H1 (cell line): ENCODE measurements around the gene TPRN. TPM values are rescaled to one million over a fixed set of nuclear protein-coding genes. Genes with fewer than 3 reads are reported as not detected.
A peak's percentile ranks its signal among the peaks of the same experiment; 100 is the strongest.

Experiments
- CTCF ChIA-PET: fragments of 300-600 bp; sonication (Branson Sonifier 250); formaldehyde crosslinking; loops from one replicate; lab custom pipeline; 2021; ENCODE audit not compliant: partially characterized antibody; lab: Charles Lee
- POLR2A ChIA-PET: fragments of 300-600 bp; sonication (Branson Sonifier 250); formaldehyde crosslinking; loops from one replicate; lab custom pipeline; 2021; ENCODE audit warnings: inconsistent platforms; ENCODE audit not compliant: partially characterized antibody; lab: Charles Lee
- DNase-seq, 2 experiments: peaks; one replicate each; pipeline versions ENCODE4 v3.0.0 to v3.0.0-alpha.2; 2010 to 2022; ENCODE audit warnings: low spot score in 2 of 2, low read depth in 1 of 2, mixed read lengths in 1 of 2
- FAIRE-seq: peaks from 2 replicates; lab custom pipeline; 2011; peaks lifted over from hg19 to GRCh38; lab: Jason Lieb, UNC
- H2AFZ ChIP-seq: 2 replicates; pipeline ENCODE4 v1.8.1; 2012; ENCODE audit warnings: low read length, inconsistent platforms
- H2AK5ac ChIP-seq: 2 replicates; pipeline ENCODE4 v1.6.1; 2013; ENCODE audit warnings: low read depth, low read length
- H2BK120ac ChIP-seq: replicated peaks from 2 replicates; pipeline ENCODE3; 2013; ENCODE audit warnings: low read depth, low read length, inconsistent platforms
- H2BK12ac ChIP-seq: 2 replicates; pipeline ENCODE4 v1.6.1; 2013; ENCODE audit warnings: low read depth, low read length
- H2BK15ac ChIP-seq: 2 replicates; pipeline ENCODE4 v1.6.1; 2013; ENCODE audit warnings: low read length
- H2BK20ac ChIP-seq: 2 replicates; pipeline ENCODE4 v1.6.1; 2013; ENCODE audit warnings: low read length
- H2BK5ac ChIP-seq: 2 replicates; pipeline ENCODE4 v1.6.1; 2013; ENCODE audit warnings: low read depth, low read length
- H3K14ac ChIP-seq: 2 replicates; pipeline ENCODE4 v1.6.1; 2013; ENCODE audit warnings: inconsistent platforms; ENCODE audit not compliant: insufficient read length
- H3K18ac ChIP-seq: 2 replicates; pipeline ENCODE4 v1.6.1; 2013; ENCODE audit warnings: low read length; ENCODE audit errors: extremely low read depth
- H3K23ac ChIP-seq: 2 replicates; pipeline ENCODE4 v1.6.1; 2013; ENCODE audit warnings: inconsistent platforms; ENCODE audit not compliant: insufficient read length
- H3K23me2 ChIP-seq: 2 replicates; pipeline ENCODE4 v1.6.1; 2013; ENCODE audit warnings: low read depth, low read length
- H3K27ac ChIP-seq: 2 replicates; pipeline ENCODE4 v1.6.1; 2011; ENCODE audit warnings: low read depth, low read length, inconsistent platforms
- H3K27me3 ChIP-seq, 4 experiments: replicated peaks in 1 of 4; 1 replicate in 1 of 4; 2 replicates in 3 of 4; pipeline versions ENCODE4 v1.6.1 to v1.8.1; 2011 to 2013; ENCODE audit warnings: low read length in 3 of 4, mild to moderate bottlenecking in 3 of 4, inconsistent platforms in 2 of 4, mixed read lengths in 2 of 4, moderate library complexity in 1 of 4; ENCODE audit not compliant: control insufficient read depth in 3 of 4, insufficient read depth in 3 of 4; ENCODE audit errors: extremely low read depth in 1 of 4
- H3K36me3 ChIP-seq, 4 experiments: 2 replicates each; pipeline versions ENCODE4 v1.6.1 to v1.8.1; 2011 to 2013; ENCODE audit warnings: mild to moderate bottlenecking in 4 of 4, low read length in 3 of 4, moderate library complexity in 2 of 4, control low read depth in 1 of 4, inconsistent platforms in 1 of 4; ENCODE audit not compliant: insufficient read depth in 4 of 4, control insufficient read depth in 2 of 4
- H3K4ac ChIP-seq: replicated peaks from 2 replicates; pipeline ENCODE3; 2013; ENCODE audit warnings: low read length, low read depth, mixed read lengths, inconsistent platforms; ENCODE audit not compliant: insufficient read length
- H3K4me1 ChIP-seq, 4 experiments: replicated peaks in 1 of 4; 1 replicate in 1 of 4; 2 replicates in 3 of 4; pipeline versions ENCODE4 v1.6.1 to v1.8.1; 2011 to 2013; ENCODE audit warnings: low read length in 3 of 4, inconsistent platforms in 2 of 4, mixed read lengths in 1 of 4; ENCODE audit not compliant: insufficient read depth in 4 of 4, control insufficient read depth in 3 of 4
- H3K4me2 ChIP-seq, 2 experiments: 2 replicates each; pipeline versions ENCODE4 v1.6.1 to v1.8.1; 2011 to 2013; ENCODE audit warnings: low read depth in 2 of 2, low read length in 2 of 2, control low read depth in 1 of 2, inconsistent platforms in 1 of 2, mild to moderate bottlenecking in 1 of 2; ENCODE audit not compliant: insufficient read depth in 1 of 2
- H3K4me3 ChIP-seq, 4 experiments: fragments of 200-600, 300-600 bp in 1 of 4; sonication (generic), shearing (Covaris generic), sonication (Bioruptor Twin) in 1 of 4; 2 replicates each; pipeline versions ENCODE4 v1.5.1 to v1.8.1; 2011 to 2016; ENCODE audit warnings: low read length in 4 of 4, low read depth in 3 of 4, control low read depth in 2 of 4, inconsistent platforms in 2 of 4, mild to moderate bottlenecking in 2 of 4, mixed read lengths in 1 of 4, moderate library complexity in 1 of 4; ENCODE audit not compliant: insufficient read depth in 2 of 4; ENCODE audit errors: extremely low read depth in 1 of 4
- H3K56ac ChIP-seq: replicated peaks from 2 replicates; pipeline ENCODE3; 2013; ENCODE audit warnings: low read depth, mild to moderate bottlenecking, mixed read lengths, low read length, inconsistent platforms; ENCODE audit not compliant: insufficient read length
- H3K79me1 ChIP-seq: 2 replicates; pipeline ENCODE4 v1.6.1; 2013; ENCODE audit warnings: low read depth, low read length, control low read depth
- H3K79me2 ChIP-seq, 2 experiments: 2 replicates each; pipeline versions ENCODE4 v1.6.1 to v1.8.1; 2012 to 2013; ENCODE audit warnings: low read length in 2 of 2, mild to moderate bottlenecking in 2 of 2, inconsistent platforms in 1 of 2; ENCODE audit not compliant: insufficient read depth in 2 of 2, control insufficient read depth in 1 of 2
- H3K9ac ChIP-seq, 4 experiments: replicated peaks in 1 of 4; 1 replicate in 1 of 4; 2 replicates in 3 of 4; pipeline versions ENCODE4 v1.6.1 to v1.8.1; 2011 to 2013; ENCODE audit warnings: low read depth in 3 of 4, low read length in 3 of 4, control low read depth in 2 of 4, mild to moderate bottlenecking in 2 of 4, moderate library complexity in 2 of 4, inconsistent platforms in 1 of 4; ENCODE audit errors: extremely low read depth in 1 of 4
- H3K9me3 ChIP-seq, 2 experiments: 2 replicates each; pipeline versions ENCODE4 v1.6.1 to v1.8.1; 2012 to 2013; ENCODE audit warnings: mild to moderate bottlenecking in 2 of 2, moderate library complexity in 2 of 2, control low read depth in 1 of 2, inconsistent platforms in 1 of 2, low read depth in 1 of 2, low read length in 1 of 2, mixed read lengths in 1 of 2; ENCODE audit not compliant: insufficient read depth in 2 of 2
- H4K20me1 ChIP-seq, 2 experiments: replicated peaks in 1 of 2; 2 replicates each; pipeline versions ENCODE3 to v1.8.1; 2011 to 2013; ENCODE audit warnings: inconsistent platforms in 2 of 2, low read length in 2 of 2, mild to moderate bottlenecking in 1 of 2; ENCODE audit not compliant: insufficient read depth in 2 of 2, control insufficient read depth in 1 of 2
- H4K5ac ChIP-seq: 2 replicates; pipeline ENCODE4 v1.6.1; 2013; ENCODE audit warnings: low read length, low read depth, mixed read lengths, inconsistent platforms; ENCODE audit not compliant: insufficient read length
- H4K8ac ChIP-seq: 2 replicates; pipeline ENCODE4 v1.8.0; 2013; ENCODE audit warnings: mild to moderate bottlenecking, moderate library complexity, low read length, inconsistent platforms; ENCODE audit not compliant: insufficient read depth; ENCODE audit errors: extremely low read depth
- H4K91ac ChIP-seq: replicated peaks from 2 replicates; pipeline ENCODE3; 2013; ENCODE audit warnings: low read length, mixed read lengths, inconsistent platforms; ENCODE audit not compliant: insufficient read length
- CEBPB ChIP-seq: IDR thresholded peaks from 2 replicates; pipeline ENCODE4 v1.6.1; 2012; ENCODE audit warnings: low read depth, low read length
- EP300 ChIP-seq, 2 experiments: IDR thresholded peaks; 1 replicate in 1 of 2; 2 replicates in 1 of 2; pipeline ENCODE4 v1.6.1; 2011 to 2012; ENCODE audit warnings: low read depth in 2 of 2, low read length in 2 of 2, mild to moderate bottlenecking in 2 of 2, borderline replicate concordance in 1 of 2, inconsistent platforms in 1 of 2, moderate library complexity in 1 of 2
- SP2 ChIP-seq: IDR thresholded peaks from 2 replicates; pipeline ENCODE4 v1.6.1; 2012; ENCODE audit warnings: mild to moderate bottlenecking, low read length, inconsistent platforms
- TAF7 ChIP-seq: optimal IDR thresholded peaks from 2 replicates; pipeline ENCODE3; 2011; ENCODE audit warnings: low read depth, mild to moderate bottlenecking, inconsistent platforms, low read length, moderate library complexity, borderline replicate concordance
- YY1 ChIP-seq: IDR thresholded peaks from 2 replicates; pipeline ENCODE4 v1.6.1; 2011; ENCODE audit warnings: low read depth, mild to moderate bottlenecking, low read length
- WGBS, 2 experiments: shearing (Covaris generic) in 1 of 2; methylation state at CpG; one replicate each; pipeline versions ENCODE4 v1.1.6 to v1.1.7; 2013 to 2015; ENCODE audit warnings: low lambda C conversion rate in 2 of 2, mixed read lengths in 2 of 2, inconsistent platforms in 1 of 2, low coverage in 1 of 2, missing lambda C conversion rate in 1 of 2; ENCODE audit not compliant: insufficient replicate concordance in 2 of 2, insufficient coverage in 1 of 2, insufficient read length in 1 of 2; ENCODE audit errors: extremely low coverage in 1 of 2, missing lambda C conversion rate in 1 of 2; 5-methylcytosine and 5-hydroxymethylcytosine counted together
- polyA plus RNA-seq, 7 experiments: library from polyadenylated mRNA; depleted of rRNA in 3 of 7; stranded (reverse) in 5 of 7; unstranded in 2 of 7; fragments of >200 nt in 5 of 7; fragments of 200-250 nt in 2 of 7; gene quantifications; 1 replicate in 5 of 7; 2 replicates in 1 of 7; 4 replicates in 1 of 7; pipeline versions ENCODE4 v1.2.1 to v1.2.3, GENCODE V29; 2011 to 2013; ENCODE audit warnings: missing spikeins in 2 of 7, mixed read lengths in 2 of 7
- total RNA-seq: library from RNA; stranded (reverse); fragmentation: NEBNext Ultra II Directional; extraction: Animal tissue kit (Norgen Biotek cat#: 25700); gene quantifications from 2 replicates; pipeline ENCODE4 v1.2.1, GENCODE V29; 2021

Gene TPRN
- total and polyA plus RNA-seq, 2 of the 8 experiments (the other 6 are each of a cell fraction or from before 2014, with no cell fraction given), result 9.7 to 23.2 TPM

DNA sequence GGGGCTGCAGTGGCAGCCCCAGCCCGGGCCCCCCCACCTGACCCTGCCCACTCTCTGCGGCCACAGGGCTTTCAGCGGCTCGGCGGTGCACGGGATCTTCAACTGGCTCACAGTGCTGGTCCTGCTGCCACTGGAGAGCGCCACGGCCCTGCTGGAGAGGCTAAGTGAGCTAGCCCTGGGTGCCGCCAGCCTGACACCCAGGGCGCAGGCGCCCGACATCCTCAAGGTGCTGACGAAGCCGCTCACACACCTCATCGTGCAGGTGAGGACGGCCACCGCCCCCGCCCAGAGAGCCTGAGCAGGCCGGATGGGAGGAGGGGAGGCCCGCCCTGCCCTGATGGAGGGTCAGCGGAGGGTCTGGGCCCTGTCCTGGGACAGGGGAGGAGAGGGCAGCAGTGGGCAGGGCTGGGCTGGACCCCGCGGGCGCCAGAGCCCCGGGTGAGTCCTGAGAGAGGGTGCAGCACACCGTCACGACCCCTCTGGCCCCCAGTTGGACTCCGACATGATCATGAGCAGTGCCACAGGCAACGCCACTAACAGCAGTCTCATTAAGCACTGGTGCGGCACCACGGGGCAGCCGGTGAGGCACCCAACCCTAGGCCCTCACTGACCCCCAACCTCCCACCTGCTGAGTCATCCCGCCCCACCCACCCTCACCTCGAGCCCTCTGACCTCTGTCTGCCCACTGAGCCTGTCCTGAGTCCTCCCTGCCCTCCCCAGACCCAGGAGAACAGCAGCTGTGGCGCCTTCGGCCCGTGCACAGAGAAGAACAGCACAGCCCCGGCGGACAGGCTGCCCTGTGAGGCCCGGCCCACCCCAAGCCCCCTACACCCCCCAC is 32.8 kb upstream of the TPRN start:
- no peak overlapping the region for H3K23ac ChIP-seq
- H3K18ac ChIP-seq, result no peak overlapping the region
- no peak overlapping the region for H3K4me3 ChIP-seq
- H3K36me3 ChIP-seq, result no peaks in the 10 kb centered on the region
- DNase-seq, result no peak
- no peaks in the 10 kb centered on the region for H3K23me2 ChIP-seq
- ChIA-PET POLR2A (interaction anchor here (0.6 to 69.9 kb wide), 3 partner anchors 2 to 534 kb away, joined by 3 to 1462 read pairs (median 1462); partner anchors contain the start of genes CYSRT1, NDOR1, NELFB and RNF208), CTCF (interaction anchor here (0.6 to 20.2 kb wide), 8 partner anchors 11 to 204 kb away, joined by 3 to 204 read pairs (median 4); partner anchors contain the start of genes ANAPC2, NDOR1, SSNA1 and TMEM203)
- no peak overlapping the region for H2BK120ac ChIP-seq
- peaks cover 0 to 17% (median 8%) of the 10 kb centered on the region in 4 experiments; a peak in 6 of 7 replicates for H3K4me1 ChIP-seq
- no peak for TF ChIP-seq CEBPB
- TF ChIP-seq EP300 (IDR thresholded peaks at IDR 0.05; ENCODE audit: borderline replicate concordance in 1 of 2, low read depth in 2 of 2, low read length in 2 of 2), result no peak
- TF ChIP-seq SP2, result no peak
- TF ChIP-seq YY1, result no peak
- no peak for TF ChIP-seq TAF7
- 84% methylated on average over 15 of the region's 40 CpGs; no CpG with 5 or more reads in 1 of the 2 experiments for WGBS, 2 experiments
- H3K4me2 ChIP-seq, result no peak overlapping the region
- H3K4ac ChIP-seq, result no peak overlapping the region
- no peak overlapping the region for H2BK5ac ChIP-seq
- peaks cover under 1 to 6% of the 10 kb centered on the region in 2 experiments for H4K20me1 ChIP-seq
- H3K79me1 ChIP-seq, result no peaks in the 10 kb centered on the region
- H3K27ac ChIP-seq, result no peak overlapping the region
- H2AK5ac ChIP-seq, result no peak overlapping the region
- H3K9me3 ChIP-seq, result no peaks in the 10 kb centered on the region
- no peaks in the 10 kb centered on the region; a peak in 1 of 7 replicates for H3K27me3 ChIP-seq
- no peak overlapping the region for H4K91ac ChIP-seq
- H2AFZ ChIP-seq, result no peak overlapping the region
- no peak overlapping the region for H2BK12ac ChIP-seq
- no peak for FAIRE-seq
- H2BK20ac ChIP-seq, result no peak overlapping the region
- H3K14ac ChIP-seq, result no peak overlapping the region
- H4K8ac ChIP-seq, result peak overlapping the region; percentile 51; the same call in 1 of the 2 replicates
- no peak overlapping the region for H4K5ac ChIP-seq
- H3K56ac ChIP-seq, result no peak overlapping the region
- no peak overlapping the region for H3K9ac ChIP-seq
- no peak overlapping the region for H2BK15ac ChIP-seq
- no peaks in the 10 kb centered on the region for H3K79me2 ChIP-seq
